GM12865 (cell line): ENCODE data around the gene FXYD3.
A peak's percentile ranks its signal among the peaks of the same experiment; 100 is the strongest.

ENCODE experiments used
- DNase-seq: peaks from one replicate; pipeline ENCODE4 v3.0.0; 2010; ENCODE audit warnings: low read depth
- H3K4me3 ChIP-seq: 2 replicates; pipeline ENCODE4 v1.5.1; 2011; ENCODE audit warnings: mild to moderate bottlenecking, low read depth, low read length, control low read depth
- TF ChIP-seq, protein P1 (sequence below): IDR thresholded peaks from 2 replicates; pipeline ENCODE4 v1.5.1; 2011; ENCODE audit warnings: low read length, control low read depth, low read depth, inconsistent platforms; ENCODE audit not compliant: insufficient read depth; ENCODE audit errors: missing control alignments

Gene FXYD3

DNA sequence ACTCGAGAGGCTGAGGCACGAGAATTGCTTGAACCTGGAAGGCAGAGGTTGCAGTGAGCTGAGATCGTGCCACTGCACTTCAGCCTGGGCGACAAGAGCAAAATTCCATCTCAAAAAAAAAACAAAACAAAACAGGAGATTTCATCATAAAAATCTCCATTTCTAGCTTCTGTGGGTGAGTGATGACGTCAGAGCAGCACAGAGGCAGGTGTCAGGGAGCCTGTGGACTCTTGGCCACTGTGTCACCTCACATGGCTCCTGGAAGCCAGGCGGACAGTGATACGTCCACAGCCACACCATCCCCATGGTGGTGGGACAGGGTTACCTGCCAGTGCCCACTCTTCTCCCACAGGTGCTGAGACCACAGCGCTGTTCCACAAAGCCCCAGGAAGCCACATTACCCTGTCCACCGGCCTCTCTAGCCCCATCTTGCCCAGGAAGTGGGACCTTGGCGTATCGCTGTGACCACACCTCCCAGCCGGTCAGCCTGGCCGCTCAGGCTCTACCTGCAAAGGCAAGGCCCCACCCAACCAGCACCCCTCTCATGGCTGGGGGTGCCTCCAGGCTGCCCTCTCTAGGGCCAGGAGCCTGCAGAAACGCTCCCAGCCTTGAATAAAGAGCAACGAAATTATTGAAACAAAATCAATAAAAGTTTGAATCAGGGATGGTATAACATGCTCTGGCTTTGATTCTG lies 2.5 kb upstream of the FXYD3 start:
- no peak for DNase-seq
- no peak overlapping the region for H3K4me3 ChIP-seq
- TF ChIP-seq, protein P1, sequence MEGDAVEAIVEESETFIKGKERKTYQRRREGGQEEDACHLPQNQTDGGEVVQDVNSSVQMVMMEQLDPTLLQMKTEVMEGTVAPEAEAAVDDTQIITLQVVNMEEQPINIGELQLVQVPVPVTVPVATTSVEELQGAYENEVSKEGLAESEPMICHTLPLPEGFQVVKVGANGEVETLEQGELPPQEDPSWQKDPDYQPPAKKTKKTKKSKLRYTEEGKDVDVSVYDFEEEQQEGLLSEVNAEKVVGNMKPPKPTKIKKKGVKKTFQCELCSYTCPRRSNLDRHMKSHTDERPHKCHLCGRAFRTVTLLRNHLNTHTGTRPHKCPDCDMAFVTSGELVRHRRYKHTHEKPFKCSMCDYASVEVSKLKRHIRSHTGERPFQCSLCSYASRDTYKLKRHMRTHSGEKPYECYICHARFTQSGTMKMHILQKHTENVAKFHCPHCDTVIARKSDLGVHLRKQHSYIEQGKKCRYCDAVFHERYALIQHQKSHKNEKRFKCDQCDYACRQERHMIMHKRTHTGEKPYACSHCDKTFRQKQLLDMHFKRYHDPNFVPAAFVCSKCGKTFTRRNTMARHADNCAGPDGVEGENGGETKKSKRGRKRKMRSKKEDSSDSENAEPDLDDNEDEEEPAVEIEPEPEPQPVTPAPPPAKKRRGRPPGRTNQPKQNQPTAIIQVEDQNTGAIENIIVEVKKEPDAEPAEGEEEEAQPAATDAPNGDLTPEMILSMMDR, result no peak

DNA sequence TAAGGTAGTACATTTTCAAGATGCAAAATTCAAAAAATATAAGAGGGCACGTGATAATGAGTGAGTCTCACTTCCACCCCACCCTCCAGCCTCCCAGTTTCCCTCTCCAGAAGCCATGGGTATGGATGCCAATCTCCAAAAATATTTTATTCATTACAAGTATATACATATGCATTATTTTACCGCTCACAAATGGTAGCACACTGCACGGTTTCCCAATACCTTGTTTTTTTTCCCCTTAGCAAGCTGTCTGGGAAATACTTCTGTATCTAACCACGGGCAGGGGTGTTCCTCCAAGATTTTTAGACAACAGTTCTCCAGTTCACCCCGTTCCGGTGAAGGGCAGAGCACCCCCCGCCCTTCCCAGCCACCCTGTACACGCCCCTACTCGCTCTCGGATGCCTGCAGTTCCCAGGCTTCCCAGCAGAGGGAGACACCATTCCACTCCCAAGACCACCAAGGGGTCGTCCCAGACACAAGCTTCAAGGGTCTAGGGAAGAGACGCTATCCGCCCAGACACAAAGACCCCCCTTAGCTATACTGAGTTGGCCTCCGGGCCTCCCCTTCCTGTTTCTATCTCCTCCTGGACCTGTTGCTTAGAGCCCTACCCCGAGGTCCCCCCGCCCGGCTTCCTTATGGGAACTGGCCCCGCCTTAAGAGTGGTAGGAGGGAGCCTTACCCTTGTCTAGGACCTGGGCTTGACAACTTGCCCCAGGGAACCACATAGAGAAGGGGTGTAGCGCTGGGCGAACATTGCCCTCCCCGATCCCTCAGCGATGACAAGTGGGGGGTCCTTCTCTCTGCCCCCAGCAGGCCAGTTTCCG lies 1.1 kb upstream of the FXYD3 start:
- peak; percentile 69 for DNase-seq
- H3K4me3 ChIP-seq, result no peak overlapping the region
- TF ChIP-seq, protein P1, result peak; percentile 99

DNA sequence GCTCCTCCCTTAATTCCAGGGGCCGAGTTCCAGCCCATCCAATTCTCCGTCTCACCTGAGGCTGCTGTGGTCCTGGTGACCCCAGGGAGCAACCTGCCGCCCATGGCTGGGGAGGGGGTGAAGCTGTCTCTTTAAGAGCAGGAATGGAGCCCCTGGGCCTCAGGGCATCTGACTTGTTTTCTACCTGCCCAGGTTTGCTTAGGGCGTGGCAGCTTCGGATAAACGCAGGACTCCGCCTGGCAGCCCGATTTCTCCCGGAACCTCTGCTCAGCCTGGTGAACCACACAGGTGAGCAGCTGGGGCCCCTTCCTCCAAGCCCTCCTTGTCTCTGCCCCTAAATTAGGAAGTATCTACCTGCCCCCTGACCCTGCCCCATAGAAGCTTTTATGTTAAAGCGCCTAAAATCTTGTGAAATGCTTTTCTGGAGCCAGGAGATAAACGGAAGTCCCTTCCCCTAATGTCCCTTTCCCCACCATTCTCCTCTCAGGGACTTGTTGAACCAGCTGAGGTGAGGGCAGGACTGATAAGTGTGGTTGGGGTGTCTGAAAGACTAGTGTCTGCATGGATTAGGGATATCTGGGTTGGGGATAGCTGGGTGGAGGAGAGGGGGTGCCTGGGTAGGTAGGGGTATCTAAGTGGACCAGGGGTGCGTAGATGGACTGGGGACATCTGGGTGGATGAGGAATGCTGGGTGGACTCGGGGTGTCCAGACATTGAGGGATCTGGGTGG lies 614 bp downstream of the FXYD3 start:
- TF ChIP-seq, protein P1, result no peak
- no peak for DNase-seq
- no peak overlapping the region for H3K4me3 ChIP-seq

DNA sequence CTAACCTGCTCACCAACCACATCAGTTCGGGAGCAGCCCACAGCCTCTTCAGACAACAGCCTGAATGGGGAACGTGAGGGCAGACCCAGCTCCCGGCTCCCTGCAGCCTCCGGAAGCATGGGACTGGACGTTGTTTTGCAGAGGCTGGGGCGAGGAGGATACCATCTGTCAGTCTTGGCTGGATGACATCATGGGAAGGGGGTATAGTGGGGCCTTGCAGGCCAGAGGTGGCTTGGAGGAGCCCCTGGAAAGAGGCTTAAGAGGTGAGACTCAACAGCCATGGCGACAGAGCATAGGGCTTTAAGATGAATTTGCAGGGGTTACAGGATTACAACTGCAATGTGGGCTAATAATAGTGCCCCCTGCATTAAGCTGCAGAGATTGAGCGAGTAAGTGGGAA lies 1.5 kb downstream of the FXYD3 start:
- TF ChIP-seq, protein P1, result no peak
- no peak for DNase-seq
- H3K4me3 ChIP-seq, result no peak overlapping the region

DNA sequence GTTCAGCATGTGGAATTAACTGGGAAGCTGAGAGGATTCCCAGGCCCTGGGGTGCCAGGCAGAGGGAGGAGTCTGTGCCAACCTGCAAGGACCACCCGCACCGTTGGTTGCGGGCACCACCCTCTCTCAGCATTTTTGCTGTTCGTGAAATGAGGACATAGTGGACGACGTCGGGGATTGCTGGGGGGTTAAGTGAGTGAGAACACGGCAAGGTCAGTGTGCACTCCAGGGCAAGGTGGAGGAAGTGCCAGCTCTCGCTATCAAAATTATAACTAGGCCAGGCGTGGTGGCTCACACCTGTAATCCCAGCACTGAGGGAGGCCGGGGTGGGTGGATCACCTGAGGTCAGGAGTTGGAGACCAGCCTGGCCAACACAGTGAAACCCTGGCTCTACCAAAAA lies 2.2 kb downstream of the FXYD3 start:
- DNase-seq, result no peak
- TF ChIP-seq, protein P1, result no peak
- no peak overlapping the region for H3K4me3 ChIP-seq

DNA sequence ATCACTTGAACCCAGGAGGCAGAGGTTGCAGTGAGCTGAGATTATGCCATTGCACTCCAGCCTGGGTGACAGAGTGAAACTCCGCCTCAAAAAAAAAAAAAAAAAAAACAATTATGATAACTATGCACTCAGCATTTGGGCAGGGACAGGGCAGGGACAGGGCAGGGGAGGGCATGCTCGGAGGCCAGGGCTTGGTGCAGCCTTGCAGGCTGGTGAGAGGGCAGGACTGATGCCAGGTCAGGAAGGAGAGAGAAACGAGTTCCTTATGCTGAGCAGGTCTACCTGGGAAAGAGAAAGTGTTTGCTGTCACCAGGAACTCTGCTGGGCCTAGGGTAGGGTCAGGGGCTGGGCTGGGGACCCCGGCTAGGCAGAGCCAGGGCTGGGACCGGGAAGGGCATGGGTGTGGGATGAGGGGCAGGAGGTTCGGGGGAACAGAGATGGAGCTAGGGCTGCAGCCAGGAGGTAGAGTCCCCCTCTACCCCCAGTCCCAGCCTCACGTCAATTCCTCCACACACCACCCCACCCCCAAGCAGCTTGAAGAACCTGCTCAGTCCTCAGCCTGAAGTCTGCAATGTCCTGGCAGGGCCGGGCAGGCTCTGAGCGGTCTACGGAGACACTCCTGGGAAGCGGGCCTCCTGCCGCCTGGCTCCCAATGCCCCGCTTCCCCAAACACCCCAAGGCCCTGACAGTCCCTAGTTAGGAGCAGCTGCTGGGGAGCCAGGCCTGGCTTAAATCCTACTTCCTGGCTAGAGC lies 2.8 kb downstream of the FXYD3 start:
- DNase-seq, result no peak
- TF ChIP-seq, protein P1, result no peak
- no peak overlapping the region for H3K4me3 ChIP-seq
